Liver (tissue), 9 donors: ENCODE measurements around the gene DOCK8. TPM values are rescaled to one million over a fixed set of nuclear protein-coding genes. Genes with fewer than 3 reads are reported as not detected.

Source experiments
- DNase-seq: peaks from one replicate; pipeline ENCODE4 v3.0.0-alpha.2; 2017; ENCODE audit warnings: low spot score
- H3K27ac ChIP-seq, 2 donors: one replicate each; pipeline ENCODE4 v1.7.0; 2013; ENCODE audit warnings: inconsistent platforms in 2 of 2, low read length in 2 of 2, control low read depth in 1 of 2, low read depth in 1 of 2, mild to moderate bottlenecking in 1 of 2
- H3K27me3 ChIP-seq, 4 donors: one replicate each; pipeline versions ENCODE4 v1.6.1 to v1.7.0; 2013; ENCODE audit warnings: low read length in 3 of 4, inconsistent platforms in 1 of 4, mild to moderate bottlenecking in 1 of 4, moderate library complexity in 1 of 4; ENCODE audit not compliant: control insufficient read depth in 4 of 4, insufficient read depth in 4 of 4
- H3K36me3 ChIP-seq, 4 donors: one replicate each; pipeline versions ENCODE4 v1.6.1 to v1.7.0; 2013; ENCODE audit warnings: low read length in 3 of 4, mild to moderate bottlenecking in 3 of 4, low read depth in 1 of 4, moderate library complexity in 1 of 4; ENCODE audit not compliant: control insufficient read depth in 4 of 4, insufficient read depth in 3 of 4
- H3K4me1 ChIP-seq, 4 donors: one replicate each; pipeline versions ENCODE4 v1.6.1 to v1.7.0; 2013; ENCODE audit warnings: low read length in 3 of 4, mild to moderate bottlenecking in 3 of 4, moderate library complexity in 1 of 4; ENCODE audit not compliant: control insufficient read depth in 4 of 4, insufficient read depth in 4 of 4
- H3K4me3 ChIP-seq, 3 donors: one replicate each; pipeline versions ENCODE4 v1.6.1 to v1.7.0; 2013; ENCODE audit warnings: low read length in 3 of 3, control low read depth in 1 of 3, low read depth in 1 of 3, mild to moderate bottlenecking in 1 of 3
- H3K9ac ChIP-seq, 2 donors: one replicate each; pipeline ENCODE4 v1.7.0; 2013; ENCODE audit warnings: low read length in 2 of 2, mild to moderate bottlenecking in 2 of 2, moderate library complexity in 2 of 2, control low read depth in 1 of 2, low read depth in 1 of 2
- H3K9me3 ChIP-seq, 4 donors: one replicate each; pipeline versions ENCODE4 v1.6.1 to v1.7.0; 2013; ENCODE audit warnings: low read length in 3 of 4; ENCODE audit not compliant: control insufficient read depth in 4 of 4
- ATF3 ChIP-seq: IDR thresholded peaks from 2 replicates; pipeline ENCODE4 v1.6.1; 2016; ENCODE audit warnings: antibody characterized with exemption
- CTCF ChIP-seq: fragments of 150-350 bp; IDR thresholded peaks from 2 replicates; pipeline ENCODE4 v1.5.1; 2017; ENCODE audit warnings: improper control_type of control experiment, low read depth, low read length; ENCODE audit not compliant: missing input control
- EGR1 ChIP-seq, 2 donors: IDR thresholded peaks; 2 replicates each; pipeline ENCODE4 v1.6.1; 2016 to 2018; ENCODE audit warnings: antibody characterized with exemption in 2 of 2, low read depth in 2 of 2
- GABPA ChIP-seq, 2 donors: IDR thresholded peaks in 1 of 2; conservative IDR thresholded peaks in 1 of 2; 2 replicates each; pipeline ENCODE4 v1.6.1; 2016; ENCODE audit warnings: antibody characterized with exemption in 2 of 2, mild to moderate bottlenecking in 1 of 2, moderate library complexity in 1 of 2
- HNF4A ChIP-seq, 2 donors: conservative IDR thresholded peaks; 2 replicates each; pipeline ENCODE4 v1.6.1; 2016; ENCODE audit warnings: antibody characterized with exemption in 2 of 2, mild to moderate bottlenecking in 2 of 2
- MAX ChIP-seq: IDR thresholded peaks from 2 replicates; pipeline ENCODE4 v1.6.1; 2016; ENCODE audit warnings: antibody characterized with exemption
- NR2F2 ChIP-seq: IDR thresholded peaks from 2 replicates; pipeline ENCODE4 v1.6.1; 2016; ENCODE audit warnings: antibody characterized with exemption
- RAD21 ChIP-seq, 2 donors: IDR thresholded peaks; 2 replicates each; pipeline ENCODE4 v1.6.1; 2016; ENCODE audit warnings: antibody characterized with exemption in 2 of 2, mild to moderate bottlenecking in 2 of 2
- REST ChIP-seq: IDR thresholded peaks from 2 replicates; pipeline ENCODE4 v1.6.1; 2016; ENCODE audit warnings: antibody characterized with exemption, mild to moderate bottlenecking
- TAF1 ChIP-seq: conservative IDR thresholded peaks from 2 replicates; pipeline ENCODE4 v1.6.1; 2016; ENCODE audit warnings: antibody characterized with exemption, mild to moderate bottlenecking
- WGBS: extraction: QIAGEN DNeasy Blood & Tissue Kit; methylation state at CpG from one replicate; pipeline ENCODE4 v1.1.7; 2013; 5-methylcytosine and 5-hydroxymethylcytosine counted together
- polyA plus RNA-seq, 2 donors: library from polyadenylated mRNA; stranded (reverse) in 1 of 2; unstranded in 1 of 2; fragments of 200-250 nt in 1 of 2; fragments of >200 nt in 1 of 2; fragmentation: Nextera tagmentation in 1 of 2; extraction: Ambion mirVana in 1 of 2; gene quantifications; one replicate each; pipeline versions ENCODE4 v1.2.1 to v1.2.3, GENCODE V29; 2013 to 2015
- total RNA-seq, 2 donors: library from RNA; depleted of rRNA; stranded (reverse); fragments of >200 nt; gene quantifications; one replicate each; pipeline ENCODE4 v1.2.3, GENCODE V29; 2014
- donor health status: healthy.
- donor health status: healthy.
- donor health status: healthy.
- donor health status: healthy.
- donor health status: healthy.

The DOCK8 gene
- total and polyA plus RNA-seq, 4 donors, result 3.8 to 22.6 (median 7.4) TPM

GRCh38 chr9:224026-224425 is 9.4 kb downstream of the DOCK8 start:
- Histone ChIP-seq H3K4me3 (no peak overlapping the region), H3K36me3 (no peaks in the 10 kb centered on the region), H3K27me3 (peaks cover 0 to 3% (median 1%) of the 10 kb centered on the region in 4 donors), H3K4me1 (peaks cover 0 to 5% (median under 1%) of the 10 kb centered on the region in 4 donors), H3K9ac (no peak overlapping the region), H3K27ac (no peak overlapping the region), H3K9me3 (no peaks in the 10 kb centered on the region)
- no peak for DNase-seq
- TF ChIP-seq RAD21 (IDR thresholded peaks at IDR 0.05) (no peak), NR2F2 (no peak), ATF3 (no peak), TAF1 (no peak), HNF4A (conservative IDR thresholded peaks at IDR 0.05) (no peak), MAX (no peak), CTCF (no peak), EGR1 (IDR thresholded peaks at IDR 0.05; ENCODE audit: low read depth in 2 of 2) (no peak), REST (no peak)
- 62% methylated on average over 5 of the region's 5 CpGs for WGBS

- H3K36me3 ChIP-seq, result no peaks in the 10 kb centered on the region
- no peaks in the 10 kb centered on the region for H3K9me3 ChIP-seq
- no peak overlapping the region for H3K9ac ChIP-seq
- no peak for DNase-seq
- TF ChIP-seq GABPA (IDR thresholded peaks at IDR 0.05 in 1 of 2, conservative IDR thresholded peaks at IDR 0.05 in 1 of 2), result no peak
- no peak for TF ChIP-seq RAD21 (IDR thresholded peaks at IDR 0.05)
- TF ChIP-seq MAX, result no peak
- no peak for TF ChIP-seq NR2F2
- no peak overlapping the region for H3K4me3 ChIP-seq
- H3K27me3 ChIP-seq, result peaks cover 0 to 3% (median 1%) of the 10 kb centered on the region in 4 donors
- 70% methylated on average over 3 of the region's 3 CpGs for WGBS
- H3K27ac ChIP-seq, result no peak overlapping the region
- peaks cover 0 to 5% (median under 1%) of the 10 kb centered on the region in 4 donors for H3K4me1 ChIP-seq
These were observed 10.2 kb downstream of the DOCK8 start for GRCh38 chr9:224582-225520.
